ENCODE results near the gene SPATA9. TPM values are rescaled to one million over a fixed set of nuclear protein-coding genes. Genes with fewer than 3 reads are reported as not detected.
A peak's percentile ranks its signal among the peaks of the same experiment; 100 is the strongest.

Gene SPATA9
- total and polyA plus RNA-seq, 2 of the 8 experiments (the other 6 are each of a cell fraction or from before 2014, with no cell fraction given) = not detected

DNA sequence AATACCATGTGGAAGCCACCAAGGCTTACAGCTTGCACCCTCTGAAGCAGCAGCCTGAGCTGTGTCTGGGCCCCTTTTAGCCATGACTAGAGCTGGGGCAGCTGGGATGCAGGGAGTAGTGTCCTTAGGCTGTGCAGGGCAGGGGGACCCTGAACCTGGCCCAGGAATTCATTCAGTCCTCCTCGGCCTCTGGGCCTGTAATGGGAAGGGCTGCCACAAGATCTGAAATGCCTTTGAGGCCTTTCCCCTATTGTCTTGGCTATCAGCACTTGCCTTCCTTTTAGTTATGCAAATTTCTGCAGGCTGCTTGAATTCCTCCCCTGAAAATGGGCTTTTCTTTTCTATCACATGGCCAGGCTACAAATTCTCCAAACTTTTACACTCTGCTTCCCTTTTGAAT is 53.9 kb downstream of the SPATA9 start:
- Histone ChIP-seq H4K20me1 (replicated peaks in 1 of 2; ENCODE audit: control insufficient read depth in 1 of 2, insufficient read depth in 2 of 2, low read length in 2 of 2) (no peaks in the 10 kb centered on the region), H4K5ac (ENCODE audit: insufficient read length, low read depth, low read length) (no peak overlapping the region), H2BK20ac (ENCODE audit: low read length) (no peak overlapping the region), H2AFZ (ENCODE audit: low read length) (no peak overlapping the region), H3K79me2 (ENCODE audit: control insufficient read depth in 1 of 2, insufficient read depth in 2 of 2, low read length in 2 of 2) (no peaks in the 10 kb centered on the region), H2BK5ac (ENCODE audit: low read depth, low read length) (no peak overlapping the region), H3K14ac (ENCODE audit: insufficient read length) (no peak overlapping the region), H4K91ac (replicated peaks; ENCODE audit: insufficient read length, low read length) (no peak overlapping the region), H2AK5ac (ENCODE audit: low read depth, low read length) (no peak overlapping the region), H3K4me3 (ENCODE audit: extremely low read depth in 1 of 4, insufficient read depth in 2 of 4, low read depth in 3 of 4, low read length in 4 of 4) (no peak overlapping the region; a peak in 1 of 8 replicates), H3K27me3 (replicated peaks in 1 of 4; ENCODE audit: control insufficient read depth in 3 of 4, extremely low read depth in 1 of 4, insufficient read depth in 3 of 4, low read length in 3 of 4) (no peaks in the 10 kb centered on the region), H3K4me1 (replicated peaks in 1 of 4; ENCODE audit: control insufficient read depth in 3 of 4, insufficient read depth in 4 of 4, low read length in 3 of 4) (no peaks in the 10 kb centered on the region), H3K56ac (replicated peaks; ENCODE audit: insufficient read length, low read depth, low read length) (no peak overlapping the region), H3K23me2 (ENCODE audit: low read depth, low read length) (no peaks in the 10 kb centered on the region), H4K8ac (ENCODE audit: extremely low read depth, insufficient read depth, low read length) (no peak overlapping the region), H3K9ac (replicated peaks in 1 of 4; ENCODE audit: extremely low read depth in 1 of 4, low read depth in 3 of 4, low read length in 3 of 4) (no peak overlapping the region), H3K23ac (ENCODE audit: insufficient read length) (no peak overlapping the region), H3K79me1 (ENCODE audit: low read depth, low read length) (no peaks in the 10 kb centered on the region), H3K4me2 (ENCODE audit: insufficient read depth in 1 of 2, low read depth in 2 of 2, low read length in 2 of 2) (no peak overlapping the region), H2BK15ac (ENCODE audit: low read length) (no peak overlapping the region), H3K18ac (ENCODE audit: extremely low read depth, low read length) (no peak overlapping the region), H3K9me3 (ENCODE audit: insufficient read depth in 2 of 2, low read depth in 1 of 2, low read length in 1 of 2) (peaks cover 13 to 20% of the 10 kb centered on the region in 2 experiments), H3K36me3 (ENCODE audit: control insufficient read depth in 2 of 4, insufficient read depth in 4 of 4, low read length in 3 of 4) (no peaks in the 10 kb centered on the region), H2BK12ac (ENCODE audit: low read depth, low read length) (no peak overlapping the region), H3K4ac (replicated peaks; ENCODE audit: insufficient read length, low read depth, low read length) (no peak overlapping the region), H2BK120ac (replicated peaks; ENCODE audit: low read depth, low read length) (no peak overlapping the region), H3K27ac (ENCODE audit: low read depth, low read length) (no peak overlapping the region)
- DNase-seq (ENCODE audit: low read depth in 1 of 2, low spot score in 2 of 2) (no peak), FAIRE-seq (no peak)
- ChIA-PET CTCF (ENCODE audit: partially characterized antibody) (interaction anchor here (0.6 to 1.0 kb wide), 2 partner anchors 134 to 558 kb away, joined by 3 read pairs; no protein-coding TSS in a partner anchor), POLR2A (ENCODE audit: partially characterized antibody) (no interaction called here)
- peak; percentile 42 for TF ChIP-seq NANOG (IDR thresholded peaks at IDR 0.05; ENCODE audit: insufficient read depth, low read depth, low read length, poor library complexity, severe bottlenecking)
- TF ChIP-seq, protein P1, sequence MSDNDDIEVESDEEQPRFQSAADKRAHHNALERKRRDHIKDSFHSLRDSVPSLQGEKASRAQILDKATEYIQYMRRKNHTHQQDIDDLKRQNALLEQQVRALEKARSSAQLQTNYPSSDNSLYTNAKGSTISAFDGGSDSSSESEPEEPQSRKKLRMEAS (IDR thresholded peaks at IDR 0.05) = no peak
- WGBS, 2 experiments (ENCODE audit: extremely low coverage in 1 of 2, insufficient coverage in 1 of 2, insufficient read length in 1 of 2, insufficient replicate concordance in 2 of 2, low coverage in 1 of 2, low lambda C conversion rate in 2 of 2, missing lambda C conversion rate in 1 of 2) = 89% methylated on average over 1 of the region's 1 CpG; no CpG with 5 or more reads in 1 of the 2 experiments
